H1 (cell line): ENCODE measurements around the gene PCSK9. TPM values are rescaled to one million over a fixed set of nuclear protein-coding genes. Genes with fewer than 3 reads are reported as not detected.

ENCODE experiments used
- CTCF ChIA-PET: fragments of 300-600 bp; sonication (Branson Sonifier 250); formaldehyde crosslinking; loops from one replicate; lab custom pipeline; 2021; ENCODE audit not compliant: partially characterized antibody; lab: Charles Lee
- POLR2A ChIA-PET: fragments of 300-600 bp; sonication (Branson Sonifier 250); formaldehyde crosslinking; loops from one replicate; lab custom pipeline; 2021; ENCODE audit warnings: inconsistent platforms; ENCODE audit not compliant: partially characterized antibody; lab: Charles Lee
- DNase-seq, 2 experiments: peaks; one replicate each; pipeline versions ENCODE4 v3.0.0 to v3.0.0-alpha.2; 2010 to 2022; ENCODE audit warnings: low spot score in 2 of 2, low read depth in 1 of 2, mixed read lengths in 1 of 2
- FAIRE-seq: peaks from 2 replicates; lab custom pipeline; 2011; peaks lifted over from hg19 to GRCh38; lab: Jason Lieb, UNC
- H2AFZ ChIP-seq: 2 replicates; pipeline ENCODE4 v1.8.1; 2012; ENCODE audit warnings: low read length, inconsistent platforms
- H2AK5ac ChIP-seq: 2 replicates; pipeline ENCODE4 v1.6.1; 2013; ENCODE audit warnings: low read depth, low read length
- H2BK120ac ChIP-seq: replicated peaks from 2 replicates; pipeline ENCODE3; 2013; ENCODE audit warnings: low read depth, low read length, inconsistent platforms
- H2BK12ac ChIP-seq: 2 replicates; pipeline ENCODE4 v1.6.1; 2013; ENCODE audit warnings: low read depth, low read length
- H2BK15ac ChIP-seq: 2 replicates; pipeline ENCODE4 v1.6.1; 2013; ENCODE audit warnings: low read length
- H2BK20ac ChIP-seq: 2 replicates; pipeline ENCODE4 v1.6.1; 2013; ENCODE audit warnings: low read length
- H2BK5ac ChIP-seq: 2 replicates; pipeline ENCODE4 v1.6.1; 2013; ENCODE audit warnings: low read depth, low read length
- H3K14ac ChIP-seq: 2 replicates; pipeline ENCODE4 v1.6.1; 2013; ENCODE audit warnings: inconsistent platforms; ENCODE audit not compliant: insufficient read length
- H3K18ac ChIP-seq: 2 replicates; pipeline ENCODE4 v1.6.1; 2013; ENCODE audit warnings: low read length; ENCODE audit errors: extremely low read depth
- H3K23ac ChIP-seq: 2 replicates; pipeline ENCODE4 v1.6.1; 2013; ENCODE audit warnings: inconsistent platforms; ENCODE audit not compliant: insufficient read length
- H3K23me2 ChIP-seq: 2 replicates; pipeline ENCODE4 v1.6.1; 2013; ENCODE audit warnings: low read depth, low read length
- H3K27ac ChIP-seq: 2 replicates; pipeline ENCODE4 v1.6.1; 2011; ENCODE audit warnings: low read depth, low read length, inconsistent platforms
- H3K27me3 ChIP-seq, 4 experiments: replicated peaks in 1 of 4; 1 replicate in 1 of 4; 2 replicates in 3 of 4; pipeline versions ENCODE4 v1.6.1 to v1.8.1; 2011 to 2013; ENCODE audit warnings: low read length in 3 of 4, mild to moderate bottlenecking in 3 of 4, inconsistent platforms in 2 of 4, mixed read lengths in 2 of 4, moderate library complexity in 1 of 4; ENCODE audit not compliant: control insufficient read depth in 3 of 4, insufficient read depth in 3 of 4; ENCODE audit errors: extremely low read depth in 1 of 4
- H3K36me3 ChIP-seq, 4 experiments: 2 replicates each; pipeline versions ENCODE4 v1.6.1 to v1.8.1; 2011 to 2013; ENCODE audit warnings: mild to moderate bottlenecking in 4 of 4, low read length in 3 of 4, moderate library complexity in 2 of 4, control low read depth in 1 of 4, inconsistent platforms in 1 of 4; ENCODE audit not compliant: insufficient read depth in 4 of 4, control insufficient read depth in 2 of 4
- H3K4ac ChIP-seq: replicated peaks from 2 replicates; pipeline ENCODE3; 2013; ENCODE audit warnings: low read length, low read depth, mixed read lengths, inconsistent platforms; ENCODE audit not compliant: insufficient read length
- H3K4me1 ChIP-seq, 4 experiments: replicated peaks in 1 of 4; 1 replicate in 1 of 4; 2 replicates in 3 of 4; pipeline versions ENCODE4 v1.6.1 to v1.8.1; 2011 to 2013; ENCODE audit warnings: low read length in 3 of 4, inconsistent platforms in 2 of 4, mixed read lengths in 1 of 4; ENCODE audit not compliant: insufficient read depth in 4 of 4, control insufficient read depth in 3 of 4
- H3K4me2 ChIP-seq, 2 experiments: 2 replicates each; pipeline versions ENCODE4 v1.6.1 to v1.8.1; 2011 to 2013; ENCODE audit warnings: low read depth in 2 of 2, low read length in 2 of 2, control low read depth in 1 of 2, inconsistent platforms in 1 of 2, mild to moderate bottlenecking in 1 of 2; ENCODE audit not compliant: insufficient read depth in 1 of 2
- H3K4me3 ChIP-seq, 4 experiments: fragments of 200-600, 300-600 bp in 1 of 4; sonication (generic), shearing (Covaris generic), sonication (Bioruptor Twin) in 1 of 4; 2 replicates each; pipeline versions ENCODE4 v1.5.1 to v1.8.1; 2011 to 2016; ENCODE audit warnings: low read length in 4 of 4, low read depth in 3 of 4, control low read depth in 2 of 4, inconsistent platforms in 2 of 4, mild to moderate bottlenecking in 2 of 4, mixed read lengths in 1 of 4, moderate library complexity in 1 of 4; ENCODE audit not compliant: insufficient read depth in 2 of 4; ENCODE audit errors: extremely low read depth in 1 of 4
- H3K56ac ChIP-seq: replicated peaks from 2 replicates; pipeline ENCODE3; 2013; ENCODE audit warnings: low read depth, mild to moderate bottlenecking, mixed read lengths, low read length, inconsistent platforms; ENCODE audit not compliant: insufficient read length
- H3K79me1 ChIP-seq: 2 replicates; pipeline ENCODE4 v1.6.1; 2013; ENCODE audit warnings: low read depth, low read length, control low read depth
- H3K79me2 ChIP-seq, 2 experiments: 2 replicates each; pipeline versions ENCODE4 v1.6.1 to v1.8.1; 2012 to 2013; ENCODE audit warnings: low read length in 2 of 2, mild to moderate bottlenecking in 2 of 2, inconsistent platforms in 1 of 2; ENCODE audit not compliant: insufficient read depth in 2 of 2, control insufficient read depth in 1 of 2
- H3K9ac ChIP-seq, 4 experiments: replicated peaks in 1 of 4; 1 replicate in 1 of 4; 2 replicates in 3 of 4; pipeline versions ENCODE4 v1.6.1 to v1.8.1; 2011 to 2013; ENCODE audit warnings: low read depth in 3 of 4, low read length in 3 of 4, control low read depth in 2 of 4, mild to moderate bottlenecking in 2 of 4, moderate library complexity in 2 of 4, inconsistent platforms in 1 of 4; ENCODE audit errors: extremely low read depth in 1 of 4
- H3K9me3 ChIP-seq, 2 experiments: 2 replicates each; pipeline versions ENCODE4 v1.6.1 to v1.8.1; 2012 to 2013; ENCODE audit warnings: mild to moderate bottlenecking in 2 of 2, moderate library complexity in 2 of 2, control low read depth in 1 of 2, inconsistent platforms in 1 of 2, low read depth in 1 of 2, low read length in 1 of 2, mixed read lengths in 1 of 2; ENCODE audit not compliant: insufficient read depth in 2 of 2
- H4K20me1 ChIP-seq, 2 experiments: replicated peaks in 1 of 2; 2 replicates each; pipeline versions ENCODE3 to v1.8.1; 2011 to 2013; ENCODE audit warnings: inconsistent platforms in 2 of 2, low read length in 2 of 2, mild to moderate bottlenecking in 1 of 2; ENCODE audit not compliant: insufficient read depth in 2 of 2, control insufficient read depth in 1 of 2
- H4K5ac ChIP-seq: 2 replicates; pipeline ENCODE4 v1.6.1; 2013; ENCODE audit warnings: low read length, low read depth, mixed read lengths, inconsistent platforms; ENCODE audit not compliant: insufficient read length
- H4K8ac ChIP-seq: 2 replicates; pipeline ENCODE4 v1.8.0; 2013; ENCODE audit warnings: mild to moderate bottlenecking, moderate library complexity, low read length, inconsistent platforms; ENCODE audit not compliant: insufficient read depth; ENCODE audit errors: extremely low read depth
- H4K91ac ChIP-seq: replicated peaks from 2 replicates; pipeline ENCODE3; 2013; ENCODE audit warnings: low read length, mixed read lengths, inconsistent platforms; ENCODE audit not compliant: insufficient read length
- SIN3A ChIP-seq, 2 experiments: IDR thresholded peaks in 1 of 2; conservative IDR thresholded peaks in 1 of 2; 2 replicates each; pipeline ENCODE4 v1.6.1; 2011 to 2012; ENCODE audit warnings: low read length in 2 of 2, improper control_type of control experiment in 1 of 2, low read depth in 1 of 2, mild to moderate bottlenecking in 1 of 2
- WGBS, 2 experiments: shearing (Covaris generic) in 1 of 2; methylation state at CpG; one replicate each; pipeline versions ENCODE4 v1.1.6 to v1.1.7; 2013 to 2015; ENCODE audit warnings: low lambda C conversion rate in 2 of 2, mixed read lengths in 2 of 2, inconsistent platforms in 1 of 2, low coverage in 1 of 2, missing lambda C conversion rate in 1 of 2; ENCODE audit not compliant: insufficient replicate concordance in 2 of 2, insufficient coverage in 1 of 2, insufficient read length in 1 of 2; ENCODE audit errors: extremely low coverage in 1 of 2, missing lambda C conversion rate in 1 of 2; 5-methylcytosine and 5-hydroxymethylcytosine counted together
- polyA plus RNA-seq, 7 experiments: library from polyadenylated mRNA; depleted of rRNA in 3 of 7; stranded (reverse) in 5 of 7; unstranded in 2 of 7; fragments of >200 nt in 5 of 7; fragments of 200-250 nt in 2 of 7; gene quantifications; 1 replicate in 5 of 7; 2 replicates in 1 of 7; 4 replicates in 1 of 7; pipeline versions ENCODE4 v1.2.1 to v1.2.3, GENCODE V29; 2011 to 2013; ENCODE audit warnings: missing spikeins in 2 of 7, mixed read lengths in 2 of 7
- total RNA-seq: library from RNA; stranded (reverse); fragmentation: NEBNext Ultra II Directional; extraction: Animal tissue kit (Norgen Biotek cat#: 25700); gene quantifications from 2 replicates; pipeline ENCODE4 v1.2.1, GENCODE V29; 2021

PCSK9 gene
- total and polyA plus RNA-seq, 2 of the 8 experiments (the other 6 are each of a cell fraction or from before 2014, with no cell fraction given), result 22.3 to 32.3 TPM

DNA sequence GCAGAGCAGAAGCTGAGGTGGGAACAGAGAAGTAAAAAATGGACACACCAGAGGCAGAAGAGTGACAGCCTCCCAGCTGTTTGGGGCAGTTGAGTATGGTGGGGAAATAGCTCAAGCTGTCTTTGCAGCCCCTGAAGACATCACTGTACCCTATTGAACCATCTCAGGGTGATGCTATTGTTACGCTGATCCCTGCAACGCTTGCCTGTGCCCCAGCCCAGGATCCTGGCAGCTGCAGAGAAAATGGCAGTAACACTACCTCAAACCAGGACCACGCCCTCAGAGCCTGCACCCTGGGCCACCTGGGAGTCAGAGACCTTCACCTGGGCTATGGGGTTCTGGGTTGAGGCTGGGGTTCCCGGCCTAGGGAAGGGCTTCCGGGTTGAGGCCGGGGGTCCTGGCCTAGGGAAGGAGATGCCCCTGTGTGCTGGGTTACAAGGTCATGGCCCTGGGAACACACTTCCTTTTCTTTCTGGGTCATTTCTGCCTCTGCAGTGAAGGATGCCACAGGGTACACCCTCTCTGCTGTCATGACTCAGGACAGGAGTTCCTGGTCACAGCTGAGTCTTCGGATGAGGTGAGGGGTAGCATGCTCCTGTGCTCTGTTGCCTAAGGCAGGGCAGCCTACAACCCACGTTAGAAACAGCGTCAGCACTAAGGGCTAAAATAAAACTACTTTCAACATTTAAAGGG lies 29.0 kb upstream of the PCSK9 start:
- Histone ChIP-seq H2BK15ac (no peak overlapping the region), H2BK20ac (no peak overlapping the region), H4K91ac (peak overlapping the region; percentile 48), H3K4me2 (no peak overlapping the region), H2BK120ac (no peak overlapping the region), H3K18ac (0 out of 2 replicates have a peak overlapping the region, but pooled peaks have one; percentile 7), H4K5ac (no peak overlapping the region), H4K20me1 (no peaks in the 10 kb centered on the region), H3K79me1 (no peaks in the 10 kb centered on the region), H2BK12ac (no peak overlapping the region), H2BK5ac (no peak overlapping the region), H2AFZ (no peak overlapping the region), H3K14ac (no peak overlapping the region), H3K27me3 (no peaks in the 10 kb centered on the region; a peak in 1 of 7 replicates), H3K4me3 (no peak overlapping the region), H3K23ac (no peak overlapping the region), H3K9me3 (peaks cover 0 to 8% of the 10 kb centered on the region in 2 experiments; a peak in 1 of 4 replicates), H2AK5ac (peak overlapping the region; percentile 10; the same call in 1 of the 2 replicates), H3K23me2 (no peaks in the 10 kb centered on the region), H3K9ac (no peak overlapping the region), H3K27ac (no peak overlapping the region), H3K4ac (no peak overlapping the region), H3K79me2 (no peaks in the 10 kb centered on the region), H4K8ac (no peak overlapping the region), H3K56ac (no peak overlapping the region), H3K4me1 (peaks cover 0 to 12% (median 3%) of the 10 kb centered on the region in 4 experiments; a peak in 4 of 7 replicates), H3K36me3 (no peaks in the 10 kb centered on the region)
- 86% methylated on average over 9 of the region's 9 CpGs; no CpG with 5 or more reads in 1 of the 2 experiments for WGBS, 2 experiments
- ChIA-PET CTCF (interaction anchor here (0.6 to 14.1 kb wide), 9 partner anchors 9 to 62 kb away, joined by 3 to 343 read pairs (median 5); partner anchors contain the start of gene BSND), POLR2A (interaction anchor here (1.1 to 1.3 kb wide), 2 partner anchors 9 to 63 kb away, joined by 3 read pairs; no protein-coding TSS in a partner anchor)
- DNase-seq, result no peak
- no peak for TF ChIP-seq SIN3A (conservative IDR thresholded peaks at IDR 0.05 in 1 of 2, IDR thresholded peaks at IDR 0.05 in 1 of 2; ENCODE audit: low read depth in 1 of 2, low read length in 2 of 2)
- no peak for FAIRE-seq
